ENCODE data around the gene CT47C1. TPM values are rescaled to one million over a fixed set of nuclear protein-coding genes. Genes with fewer than 3 reads are reported as not detected.

Gene CT47C1
- total RNA-seq, 2 experiments from 2014 or later, result not detected

- Mint-ChIP-seq H3K9me3 (no peaks in the 10 kb centered on the region), H3K27ac (no peak overlapping the region), H3K4me1 (ENCODE audit: low read depth) (no peaks in the 10 kb centered on the region), H3K4me3 (no peak overlapping the region), H3K36me3 (ENCODE audit: low read depth) (no peaks in the 10 kb centered on the region), H3K27me3 (peaks cover 5% of the 10 kb centered on the region)
- Histone ChIP-seq H3K4me1 (ENCODE audit: insufficient read depth, low read length) (no peaks in the 10 kb centered on the region), H3K27me3 (ENCODE audit: control insufficient read depth in 1 of 2, insufficient read depth in 2 of 2, low read length in 2 of 2) (no peaks in the 10 kb centered on the region), H3K27ac (ENCODE audit: low read depth in 1 of 2, low read length in 2 of 2) (no peak overlapping the region), H3K4me3 (ENCODE audit: low read length) (no peak overlapping the region), H3K9me3 (ENCODE audit: control insufficient read depth in 1 of 2, insufficient read depth in 1 of 2, low read length in 2 of 2) (no peaks in the 10 kb centered on the region), H3K36me3 (ENCODE audit: insufficient read depth, low read length) (no peaks in the 10 kb centered on the region)
- DNase-seq (no peak), ATAC-seq (ENCODE audit: poor library complexity) (no peak)
- intact Hi-C loops (cut with DNase I, micrococcal nuclease), result no loop called here
- ChIA-PET POLR2A (no interaction called here), CTCF (no interaction called here)
- TF ChIP-seq, protein P1, sequence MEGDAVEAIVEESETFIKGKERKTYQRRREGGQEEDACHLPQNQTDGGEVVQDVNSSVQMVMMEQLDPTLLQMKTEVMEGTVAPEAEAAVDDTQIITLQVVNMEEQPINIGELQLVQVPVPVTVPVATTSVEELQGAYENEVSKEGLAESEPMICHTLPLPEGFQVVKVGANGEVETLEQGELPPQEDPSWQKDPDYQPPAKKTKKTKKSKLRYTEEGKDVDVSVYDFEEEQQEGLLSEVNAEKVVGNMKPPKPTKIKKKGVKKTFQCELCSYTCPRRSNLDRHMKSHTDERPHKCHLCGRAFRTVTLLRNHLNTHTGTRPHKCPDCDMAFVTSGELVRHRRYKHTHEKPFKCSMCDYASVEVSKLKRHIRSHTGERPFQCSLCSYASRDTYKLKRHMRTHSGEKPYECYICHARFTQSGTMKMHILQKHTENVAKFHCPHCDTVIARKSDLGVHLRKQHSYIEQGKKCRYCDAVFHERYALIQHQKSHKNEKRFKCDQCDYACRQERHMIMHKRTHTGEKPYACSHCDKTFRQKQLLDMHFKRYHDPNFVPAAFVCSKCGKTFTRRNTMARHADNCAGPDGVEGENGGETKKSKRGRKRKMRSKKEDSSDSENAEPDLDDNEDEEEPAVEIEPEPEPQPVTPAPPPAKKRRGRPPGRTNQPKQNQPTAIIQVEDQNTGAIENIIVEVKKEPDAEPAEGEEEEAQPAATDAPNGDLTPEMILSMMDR (IDR thresholded peaks at IDR 0.05), result no peak
Observed at GRCh38 chrX:119042040-119042439, 30.8 kb upstream of the CT47C1 start.

- intact Hi-C loops (cut with DNase I, micrococcal nuclease), result no loop called here
- Mint-ChIP-seq H3K4me3 (no peak overlapping the region), H3K27ac (no peak overlapping the region), H3K27me3 (peaks cover 5% of the 10 kb centered on the region), H3K4me1 (ENCODE audit: low read depth) (no peaks in the 10 kb centered on the region), H3K36me3 (ENCODE audit: low read depth) (no peaks in the 10 kb centered on the region), H3K9me3 (no peaks in the 10 kb centered on the region)
- DNase-seq (no peak), ATAC-seq (ENCODE audit: poor library complexity) (no peak)
- CTCF ChIA-PET, result no interaction called here
- Histone ChIP-seq H3K9me3 (ENCODE audit: control insufficient read depth in 1 of 2, insufficient read depth in 1 of 2, low read length in 2 of 2) (no peaks in the 10 kb centered on the region), H3K4me3 (ENCODE audit: low read length) (no peak overlapping the region), H3K27ac (ENCODE audit: low read depth in 1 of 2, low read length in 2 of 2) (no peak overlapping the region), H3K27me3 (ENCODE audit: control insufficient read depth in 1 of 2, insufficient read depth in 2 of 2, low read length in 2 of 2) (no peaks in the 10 kb centered on the region), H3K4me1 (ENCODE audit: insufficient read depth, low read length) (no peaks in the 10 kb centered on the region), H3K36me3 (ENCODE audit: insufficient read depth, low read length) (no peaks in the 10 kb centered on the region)
- POLR2A ChIA-PET, result no interaction called here
- TF ChIP-seq, protein P1 (IDR thresholded peaks at IDR 0.05), result no peak
Observed at GRCh38 chrX:119042996-119043395, 29.8 kb upstream of the CT47C1 start.

- Histone ChIP-seq H3K4me1 (ENCODE audit: insufficient read depth, low read length) (no peaks in the 10 kb centered on the region), H3K27ac (ENCODE audit: low read depth in 1 of 2, low read length in 2 of 2) (no peak overlapping the region), H3K36me3 (ENCODE audit: insufficient read depth, low read length) (no peaks in the 10 kb centered on the region), H3K27me3 (ENCODE audit: control insufficient read depth in 1 of 2, insufficient read depth in 2 of 2, low read length in 2 of 2) (no peaks in the 10 kb centered on the region), H3K9me3 (ENCODE audit: control insufficient read depth in 1 of 2, insufficient read depth in 1 of 2, low read length in 2 of 2) (no peaks in the 10 kb centered on the region), H3K4me3 (ENCODE audit: low read length) (no peak overlapping the region)
- no peak overlapping the region for H3K27ac Mint-ChIP-seq
- DNase-seq (no peak), ATAC-seq (ENCODE audit: poor library complexity) (no peak)
- TF ChIP-seq, protein P1 (IDR thresholded peaks at IDR 0.05), result no peak
- intact Hi-C loops (cut with DNase I, micrococcal nuclease), result no loop called here
- CTCF ChIA-PET, result interaction anchor here (0.7 kb wide), 1 partner anchor 8 kb away, joined by 4 read pairs; no protein-coding TSS in a partner anchor
- no peaks in the 10 kb centered on the region for H3K36me3 Mint-ChIP-seq (ENCODE audit: low read depth)
- POLR2A ChIA-PET, result no interaction called here
- H3K4me1 Mint-ChIP-seq (ENCODE audit: low read depth), result no peaks in the 10 kb centered on the region
- no peak overlapping the region for H3K4me3 Mint-ChIP-seq
- peaks cover 5% of the 10 kb centered on the region for H3K27me3 Mint-ChIP-seq
- H3K9me3 Mint-ChIP-seq, result no peaks in the 10 kb centered on the region
Observed at GRCh38 chrX:119045884-119046283, 26.9 kb upstream of the CT47C1 start.

All from CD4-positive, alpha-beta T cell (primary cell).